Heart left ventricle (tissue), 13 donors: Measurements from ENCODE around the gene REM2.

Experiments used
- CTCF ChIP-seq, 12 donors: fragments of 200-600 bp; sonication (generic) in 4 of 12; IDR thresholded peaks; one replicate each; pipeline versions ENCODE4 v1.5.0 to v1.8.0; 2018 to 2022; ENCODE audit warnings: antibody characterized with exemption in 12 of 12, mild to moderate bottlenecking in 5 of 12
- POLR2A ChIP-seq, 2 donors: fragments of 450-650 bp; IDR thresholded peaks; one replicate each; pipeline ENCODE4 v1.6.1; 2017; ENCODE audit warnings: antibody characterized with exemption in 2 of 2, mild to moderate bottlenecking in 2 of 2, moderate library complexity in 2 of 2
- donor health status: ischemic (EF 13 %, LVEDD 7.1; RV severe dilation, severe dysfunction).
- donor health status: DM: no; HTN: yes; CAD: no.
- donor health status: DM: no; HTN: no; CAD: no.
- donor health status: ischemic (EF 25% LVEDD 6.9; RV normal size, moderate dysfunction).
- donor health status: ischemic (EF 25% LVEDD 5.7; RV mildly dilated, moderate dysfunction).
- donor health status: ischemic (EF 35%, LVEDD 5.7; RV mildly dilated, moderate dysfunction).
- donor health status: nonischemic (EF 11% LVEDD 7.7; RV severe dilation, severe dysfunction).
- donor health status: DM: yes; HTN: yes; CAD: no.
- donor health status: PGD.
- donor health status: ischemic (EF 29% LVEDD 5.4; RV normal size, mild dysfunction).
- donor health status: nonischemic (EF 23%, LVEDD 6.1; RV moderate dilation, normal function).

- no peak for TF ChIP-seq CTCF (IDR thresholded peaks at IDR 0.05)
- TF ChIP-seq POLR2A (IDR thresholded peaks at IDR 0.05) = no peak
Observed at GRCh38 chr14:22884738-22885523, 1.9 kb downstream of the REM2 start.
